GM06990 (cell line): ENCODE data around the gene TSEN15.

Source experiments
- DNase-seq: peaks from one replicate; pipeline ENCODE4 v3.0.0-alpha.2; 2011; ENCODE audit not compliant: insufficient read length; ENCODE audit errors: extremely low read depth
- H3K27me3 ChIP-seq: replicated peaks from 2 replicates; pipeline ENCODE4 v1.6.0; 2011; ENCODE audit warnings: low read length; ENCODE audit not compliant: control insufficient read depth, insufficient read depth
- H3K36me3 ChIP-seq: 2 replicates; pipeline ENCODE4 v1.5.1; 2011; ENCODE audit warnings: low read length; ENCODE audit not compliant: control insufficient read depth, insufficient read depth
- H3K4me3 ChIP-seq: replicated peaks from 2 replicates; pipeline ENCODE4 v1.5.1; 2011; ENCODE audit warnings: low read depth, mild to moderate bottlenecking, control low read depth, low read length
- CTCF ChIP-seq: IDR thresholded peaks from 2 replicates; pipeline ENCODE4 v1.5.1; 2011; ENCODE audit warnings: low read length, control low read depth, mild to moderate bottlenecking, inconsistent platforms; ENCODE audit not compliant: insufficient read depth, poor library complexity, severe bottlenecking

TSEN15 gene

GRCh38 chr1:184069675-184070074, 18.1 kb downstream of the TSEN15 start:
- Histone ChIP-seq H3K4me3 (no peak overlapping the region), H3K36me3 (no peaks in the 10 kb centered on the region), H3K27me3 (no peaks in the 10 kb centered on the region)
- no peak for DNase-seq
- no peak for TF ChIP-seq CTCF

GRCh38 chr1:184072376-184072775, 20.8 kb downstream of the TSEN15 start:
- H3K4me3 ChIP-seq = no peak overlapping the region
- no peaks in the 10 kb centered on the region for H3K36me3 ChIP-seq
- no peak for DNase-seq
- TF ChIP-seq CTCF = no peak
- no peaks in the 10 kb centered on the region for H3K27me3 ChIP-seq

DNA sequence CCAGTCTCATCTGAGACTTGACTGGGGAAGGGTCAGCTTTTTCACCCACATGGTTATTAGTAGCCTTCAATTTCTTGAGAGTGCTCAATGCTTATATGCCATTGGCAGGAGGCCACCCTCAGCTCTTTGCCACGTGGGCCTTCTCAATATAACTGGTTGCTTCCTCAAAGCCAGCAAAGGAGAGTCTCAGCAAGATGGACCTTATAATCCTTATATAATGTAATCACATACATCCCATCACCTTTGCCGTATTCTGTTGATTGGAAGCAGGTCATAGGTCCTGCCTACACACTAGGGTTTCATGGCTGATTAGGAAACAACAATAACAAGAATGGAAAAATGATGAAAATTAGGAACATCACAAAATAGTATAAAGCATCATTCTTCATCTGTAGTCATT, 22.9 kb downstream of the TSEN15 start:
- no peak for DNase-seq
- H3K36me3 ChIP-seq = no peaks in the 10 kb centered on the region
- no peak for TF ChIP-seq CTCF

GRCh38 chr1:184075055-184076029, 23.8 kb downstream of the TSEN15 start:
- peak; percentile 60 for TF ChIP-seq CTCF
- no peak overlapping the region for H3K4me3 ChIP-seq
- peak; percentile 6 for DNase-seq
- H3K27me3 ChIP-seq = no peaks in the 10 kb centered on the region
- H3K36me3 ChIP-seq = no peaks in the 10 kb centered on the region

More for the DNA sequence above, 22.9 kb downstream of the TSEN15 start:
- Histone ChIP-seq H3K4me3 (no peak overlapping the region), H3K27me3 (no peaks in the 10 kb centered on the region)

- no peak for DNase-seq
- no peaks in the 10 kb centered on the region for H3K27me3 ChIP-seq
- no peaks in the 10 kb centered on the region for H3K36me3 ChIP-seq
- H3K4me3 ChIP-seq = no peak overlapping the region
- TF ChIP-seq CTCF = no peak
These were observed 27.2 kb downstream of the TSEN15 start for GRCh38 chr1:184078564-184079249.
